Activated naive CD4-positive, alpha-beta T cell treated with anti-CD3 and anti-CD28 coated beads, Interleukin-2, amount 10 ng/mL, durations not matched to agents 7 days and 5 days (primary cell): ENCODE data around the gene DNMBP.
"Not testable (repeated sequence)": the region's sequence is repeated elsewhere in the genome, so short reads cannot be mapped to it uniquely, and the experiment has no call there.

Experiments used
- CTCF ChIA-PET: fragments of 350-600 bp; sonication (Branson Sonifier 250); formaldehyde crosslinking; loops from one replicate; lab custom pipeline; 2021; ENCODE audit warnings: antibody characterized with exemption; lab: Charles Lee
- DNase-seq: peaks from one replicate; pipeline ENCODE4 v3.0.0-alpha.2; 2020
- H3K27ac Mint-ChIP-seq: one replicate; pipeline ENCODE4 v1.8.0; 2021; ENCODE audit warnings: mild to moderate bottlenecking, moderate library complexity, mixed read lengths
- H3K27me3 Mint-ChIP-seq: one replicate; pipeline ENCODE4 v1.8.0; 2021; ENCODE audit warnings: mild to moderate bottlenecking, mixed read lengths
- H3K36me3 Mint-ChIP-seq: one replicate; pipeline ENCODE4 v1.8.0; 2021; ENCODE audit warnings: mixed read lengths
- H3K4me1 Mint-ChIP-seq: one replicate; pipeline ENCODE4 v1.8.0; 2021; ENCODE audit warnings: mixed read lengths
- H3K4me3 Mint-ChIP-seq: one replicate; pipeline ENCODE4 v1.8.0; 2021; ENCODE audit warnings: mild to moderate bottlenecking, moderate library complexity, mixed read lengths
- H3K9me3 Mint-ChIP-seq: one replicate; pipeline ENCODE4 v1.8.0; 2021; ENCODE audit warnings: mixed read lengths

The DNMBP gene

GRCh38 chr10:99975106-99975829 is 34.5 kb downstream of the DNMBP start:
- no peak for DNase-seq
- H3K4me1 Mint-ChIP-seq: no peaks in the 10 kb centered on the region
- H3K4me3 Mint-ChIP-seq: no peak overlapping the region
- no peak overlapping the region for H3K27ac Mint-ChIP-seq
- H3K27me3 Mint-ChIP-seq: no peaks in the 10 kb centered on the region
- no peaks in the 10 kb centered on the region for H3K9me3 Mint-ChIP-seq
- CTCF ChIA-PET: interaction anchor here (0.9 to 1.5 kb wide), 6 partner anchors 10 to 272 kb away, joined by 3 to 6 read pairs (median 4); partner anchors contain the start of gene DNMBP
- H3K36me3 Mint-ChIP-seq: no peaks in the 10 kb centered on the region

- Mint-ChIP-seq H3K4me1 (no peaks in the 10 kb centered on the region), H3K27ac (no peak overlapping the region), H3K9me3 (no peaks in the 10 kb centered on the region), H3K36me3 (no peaks in the 10 kb centered on the region), H3K27me3 (no peaks in the 10 kb centered on the region), H3K4me3 (no peak overlapping the region)
- CTCF ChIA-PET: no interaction called here
- no peak for DNase-seq
Measured at GRCh38 chr10:99973190-99973589, 36.6 kb downstream of the DNMBP start.

- Mint-ChIP-seq H3K27ac (no peak overlapping the region), H3K27me3 (no peaks in the 10 kb centered on the region), H3K4me3 (no peak overlapping the region), H3K4me1 (peaks cover 7% of the 10 kb centered on the region), H3K9me3 (no peaks in the 10 kb centered on the region), H3K36me3 (no peaks in the 10 kb centered on the region)
- DNase-seq: no peak
- CTCF ChIA-PET: no interaction called here
Measured at GRCh38 chr10:99967961-99968360, 41.8 kb downstream of the DNMBP start.

DNA sequence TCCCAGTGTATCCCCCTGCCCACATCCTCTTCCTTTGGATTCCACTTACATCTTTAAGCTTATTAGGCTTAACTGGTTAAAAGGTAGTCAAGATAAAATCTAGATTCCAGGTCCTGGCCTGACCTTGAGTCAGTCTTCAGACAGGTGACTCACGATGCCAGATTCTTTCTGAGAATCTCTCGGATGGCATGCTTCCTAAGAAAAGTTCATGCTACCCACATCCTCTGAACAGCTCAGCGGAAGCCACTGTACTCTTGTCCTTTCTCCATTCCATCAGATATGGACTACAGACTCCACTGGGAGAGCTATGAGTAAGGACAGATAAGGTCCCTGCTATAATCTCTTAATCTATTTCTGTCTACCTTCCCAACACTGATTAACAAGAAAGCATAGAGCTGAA is 43.4 kb downstream of the DNMBP start:
- peaks cover 7% of the 10 kb centered on the region for H3K4me1 Mint-ChIP-seq

DNA sequence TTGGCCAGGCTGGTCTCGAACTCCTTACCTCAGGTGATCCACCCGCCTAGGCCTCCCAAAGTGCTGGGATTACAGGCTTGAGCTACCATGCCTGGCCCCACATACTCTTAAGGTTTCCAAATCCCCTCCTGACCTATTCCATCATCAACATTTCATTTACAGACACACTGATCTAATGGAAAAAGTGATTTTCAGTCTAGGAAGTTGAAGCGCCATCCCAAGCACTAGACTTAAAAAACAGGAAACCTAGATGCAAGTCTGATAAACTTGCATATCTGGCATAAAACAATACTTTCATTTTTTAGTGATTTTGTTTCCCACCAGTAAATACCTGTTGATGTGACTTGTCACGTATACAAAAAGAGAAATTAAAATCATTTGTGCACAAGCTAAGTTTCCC is 44.0 kb downstream of the DNMBP start:
- no peaks in the 10 kb centered on the region for H3K9me3 Mint-ChIP-seq
- peaks cover 7% of the 10 kb centered on the region for H3K4me1 Mint-ChIP-seq
- no peaks in the 10 kb centered on the region for H3K36me3 Mint-ChIP-seq
- CTCF ChIA-PET: interaction anchor here (1.0 to 3.6 kb wide), 5 partner anchors 9 to 119 kb away, joined by 3 to 26 read pairs (median 4); partner anchors contain the start of gene DNMBP
- H3K4me3 Mint-ChIP-seq: no peak overlapping the region
- no peak for DNase-seq
- H3K27me3 Mint-ChIP-seq: no peaks in the 10 kb centered on the region
- no peak overlapping the region for H3K27ac Mint-ChIP-seq

More for the DNA sequence above, 43.4 kb downstream of the DNMBP start:
- Mint-ChIP-seq H3K36me3 (no peaks in the 10 kb centered on the region), H3K9me3 (no peaks in the 10 kb centered on the region), H3K27me3 (no peaks in the 10 kb centered on the region), H3K27ac (no peak overlapping the region), H3K4me3 (no peak overlapping the region)
- DNase-seq: no peak
- CTCF ChIA-PET: interaction anchor here (1.2 to 3.6 kb wide), 3 partner anchors 9 to 120 kb away, joined by 3 to 26 read pairs (median 4); partner anchors contain the start of gene DNMBP

DNA sequence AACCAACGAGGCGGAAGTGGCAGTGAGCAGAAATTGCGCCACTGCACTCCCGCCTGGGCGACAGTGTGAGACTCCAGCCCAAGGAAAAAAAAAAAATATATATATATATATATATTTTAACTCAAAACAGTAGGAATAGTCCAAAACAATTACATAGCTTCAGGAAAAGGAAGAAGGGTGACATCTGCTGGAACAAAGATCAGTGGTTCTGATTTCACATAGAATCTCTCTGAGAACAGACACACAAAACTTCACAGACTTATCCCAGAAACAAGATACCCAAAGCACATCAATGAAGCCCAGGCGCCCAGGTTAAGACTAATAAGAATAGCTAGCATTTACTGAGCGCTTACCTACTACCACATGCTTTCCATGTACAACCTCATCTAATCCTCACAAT is 45.0 kb downstream of the DNMBP start:
- Mint-ChIP-seq H3K27ac (no peak overlapping the region), H3K4me1 (peaks cover 7% of the 10 kb centered on the region), H3K36me3 (no peaks in the 10 kb centered on the region), H3K9me3 (no peaks in the 10 kb centered on the region), H3K27me3 (no peaks in the 10 kb centered on the region), H3K4me3 (no peak overlapping the region)
- CTCF ChIA-PET: interaction anchor here (0.9 to 3.6 kb wide), 4 partner anchors 10 to 118 kb away, joined by 3 to 26 read pairs (median 4); no protein-coding TSS in a partner anchor
- DNase-seq: no peak

GRCh38 chr10:99963467-99964165 is 46.1 kb downstream of the DNMBP start:
- not testable (repeated sequence) for H3K4me3 Mint-ChIP-seq, H3K27ac Mint-ChIP-seq
- CTCF ChIA-PET: interaction anchor here (3.6 kb wide), 1 partner anchor 117 kb away, joined by 26 read pairs; no protein-coding TSS in a partner anchor

DNA sequence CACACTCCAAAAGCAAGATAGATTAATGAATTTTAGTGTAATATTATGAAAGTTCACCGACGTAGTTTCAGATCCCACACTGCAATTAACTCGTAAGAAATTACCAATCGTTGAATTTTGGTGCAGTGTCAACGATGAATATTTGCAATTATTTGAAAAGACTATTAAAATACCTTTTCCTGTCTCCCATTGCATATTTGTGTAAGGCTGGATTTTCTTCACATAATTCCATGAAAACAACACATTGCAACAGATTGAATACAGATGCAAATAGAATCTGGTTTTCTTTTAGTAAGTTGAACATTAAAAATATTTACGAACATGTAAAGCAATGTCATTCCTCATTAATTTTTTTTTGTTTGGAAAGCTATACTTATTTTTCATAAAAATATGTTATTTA is 50.9 kb downstream of the DNMBP start:
- CTCF ChIA-PET: interaction anchor here (1.0 kb wide), 1 partner anchor 50 kb away, joined by 3 read pairs; the partner anchor contains the start of gene DNMBP
- Mint-ChIP-seq H3K4me3 (no peak overlapping the region), H3K4me1 (no peaks in the 10 kb centered on the region), H3K27ac (no peak overlapping the region), H3K36me3 (peaks cover 2% of the 10 kb centered on the region), H3K27me3 (no peaks in the 10 kb centered on the region), H3K9me3 (no peaks in the 10 kb centered on the region)
- no peak for DNase-seq

More at GRCh38 chr10:99963467-99964165, 46.1 kb downstream of the DNMBP start:
- not testable (repeated sequence) for H3K4me1 Mint-ChIP-seq, H3K27me3 Mint-ChIP-seq, H3K36me3 Mint-ChIP-seq, DNase-seq, H3K9me3 Mint-ChIP-seq

DNA sequence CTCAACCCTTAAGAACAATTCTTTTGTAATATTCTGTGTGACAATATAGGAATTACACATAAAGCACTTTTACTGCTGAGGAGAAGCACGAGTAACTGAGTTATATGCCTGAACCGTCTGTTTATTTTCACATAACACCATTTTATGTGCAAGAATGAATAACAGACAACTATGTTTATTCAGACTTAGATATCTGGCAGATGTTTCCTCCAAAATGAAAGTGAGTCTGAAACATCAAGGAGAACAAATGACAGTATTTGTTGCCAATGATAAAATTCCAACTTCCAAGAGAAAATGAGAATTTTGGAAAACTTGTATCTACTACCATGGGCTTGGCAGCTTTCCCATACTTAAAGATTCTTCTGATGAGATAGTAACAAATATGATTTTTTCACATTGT is 51.4 kb downstream of the DNMBP start:
- Mint-ChIP-seq H3K4me3 (no peak overlapping the region), H3K36me3 (peaks cover 2% of the 10 kb centered on the region), H3K27me3 (no peaks in the 10 kb centered on the region), H3K4me1 (no peaks in the 10 kb centered on the region), H3K27ac (no peak overlapping the region), H3K9me3 (no peaks in the 10 kb centered on the region)
- CTCF ChIA-PET: interaction anchor here (1.0 kb wide), 1 partner anchor 51 kb away, joined by 3 read pairs; the partner anchor contains the start of gene DNMBP
- no peak for DNase-seq

DNA sequence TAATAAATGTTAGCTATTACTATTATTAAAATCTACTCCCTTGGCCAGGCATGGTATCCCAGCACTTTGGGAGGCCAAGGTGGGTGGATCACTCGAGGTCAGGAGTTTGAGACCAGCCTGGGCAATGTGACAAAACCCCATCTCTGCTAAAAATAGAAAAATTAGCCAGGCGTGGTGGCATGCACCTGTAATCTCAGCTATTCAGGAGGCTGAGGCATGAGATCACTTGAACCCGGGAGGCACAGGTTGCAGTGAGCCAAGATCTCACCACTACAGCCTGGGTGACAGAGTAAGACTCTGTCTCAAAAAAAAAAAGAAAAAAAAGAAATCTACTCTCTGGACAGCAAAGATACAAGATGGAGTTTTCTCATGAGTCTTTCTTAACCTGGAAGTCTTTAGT is 56.2 kb downstream of the DNMBP start:
- H3K9me3 Mint-ChIP-seq: peaks cover 12% of the 10 kb centered on the region

GRCh38 chr10:99952799-99953198 is 56.9 kb downstream of the DNMBP start:
- H3K9me3 Mint-ChIP-seq: peaks cover 12% of the 10 kb centered on the region
- H3K36me3 Mint-ChIP-seq: peaks cover 10% of the 10 kb centered on the region
- no peak overlapping the region for H3K4me3 Mint-ChIP-seq
- CTCF ChIA-PET: no interaction called here
- no peaks in the 10 kb centered on the region for H3K4me1 Mint-ChIP-seq
- H3K27me3 Mint-ChIP-seq: no peaks in the 10 kb centered on the region
- no peak for DNase-seq
- no peak overlapping the region for H3K27ac Mint-ChIP-seq

More for the DNA sequence above, 56.2 kb downstream of the DNMBP start:
- H3K27me3 Mint-ChIP-seq, CTCF ChIA-PET, H3K27ac Mint-ChIP-seq, H3K4me1 Mint-ChIP-seq, H3K4me3 Mint-ChIP-seq, DNase-seq: not testable (repeated sequence)
- peaks cover 10% of the 10 kb centered on the region for H3K36me3 Mint-ChIP-seq

DNA sequence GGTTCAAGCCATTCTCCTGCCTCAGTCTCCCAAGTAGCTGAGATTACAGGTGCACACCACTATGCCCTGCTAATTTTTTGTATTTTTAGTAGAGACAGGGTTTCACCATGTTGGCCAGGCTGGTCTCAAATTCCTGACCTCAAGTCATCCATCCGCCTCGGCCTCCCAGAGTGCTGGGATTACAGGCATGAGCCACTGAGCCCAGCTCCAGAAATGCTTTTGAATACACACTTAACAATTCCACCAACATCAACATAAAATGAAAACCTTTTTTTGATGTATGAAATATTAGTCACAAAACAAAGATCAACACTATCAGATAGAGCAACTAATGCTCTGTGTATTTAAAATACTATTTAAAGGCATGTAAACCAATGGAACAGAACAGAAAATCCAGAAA is 63.7 kb downstream of the DNMBP start:
- H3K9me3 Mint-ChIP-seq, H3K36me3 Mint-ChIP-seq, DNase-seq, H3K4me3 Mint-ChIP-seq, H3K27me3 Mint-ChIP-seq, H3K27ac Mint-ChIP-seq, CTCF ChIA-PET, H3K4me1 Mint-ChIP-seq: not testable (repeated sequence)

DNA sequence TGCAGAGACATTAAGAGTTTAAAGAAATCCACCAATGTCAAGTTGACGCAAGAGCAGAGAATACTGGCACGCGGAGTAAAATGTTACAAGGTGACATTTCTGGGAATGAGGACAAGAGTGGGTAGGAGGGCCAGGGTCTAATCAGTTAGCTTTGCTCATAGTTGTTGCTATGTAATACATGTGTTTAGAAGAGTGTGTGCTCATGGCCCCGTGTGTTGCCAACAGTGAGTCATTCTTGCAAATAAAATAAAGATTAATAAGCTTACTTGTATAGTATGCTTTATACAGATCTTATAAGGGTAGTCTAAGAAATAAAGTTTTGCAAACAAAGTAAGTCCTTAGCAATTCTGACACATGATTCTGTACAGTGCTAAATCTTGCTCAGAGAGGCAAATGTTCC is 64.5 kb downstream of the DNMBP start:
- Mint-ChIP-seq H3K36me3 (no peaks in the 10 kb centered on the region), H3K27me3 (no peaks in the 10 kb centered on the region), H3K4me3 (no peak overlapping the region), H3K9me3 (peaks cover 3% of the 10 kb centered on the region), H3K4me1 (no peaks in the 10 kb centered on the region), H3K27ac (no peak overlapping the region)
- no peak for DNase-seq
- CTCF ChIA-PET: no interaction called here

DNA sequence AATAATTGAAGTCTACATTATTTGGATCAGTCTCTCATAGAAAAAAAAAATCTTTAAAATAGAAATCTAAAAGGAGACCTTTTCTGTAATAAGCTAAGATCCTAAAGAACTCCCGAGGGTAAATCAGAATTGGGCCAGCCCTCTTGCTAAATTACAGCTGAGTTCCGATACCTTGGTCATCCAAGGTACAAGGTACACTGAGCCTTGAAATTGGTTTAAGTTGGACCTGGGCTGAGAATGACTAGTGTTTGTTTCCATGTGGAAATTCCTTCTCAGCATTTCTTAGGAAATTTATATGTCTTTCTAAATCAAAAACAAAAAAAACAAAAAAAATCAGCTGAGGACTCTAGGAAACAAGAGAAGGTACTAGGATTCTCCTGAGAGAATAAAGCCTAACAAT is 64.9 kb downstream of the DNMBP start:
- DNase-seq: no peak

More for the DNA sequence above, 64.9 kb downstream of the DNMBP start:
- no peaks in the 10 kb centered on the region for H3K36me3 Mint-ChIP-seq
- CTCF ChIA-PET: no interaction called here
- no peaks in the 10 kb centered on the region for H3K9me3 Mint-ChIP-seq
- H3K27ac Mint-ChIP-seq: no peak overlapping the region
- H3K4me1 Mint-ChIP-seq: no peaks in the 10 kb centered on the region
- no peaks in the 10 kb centered on the region for H3K27me3 Mint-ChIP-seq
- H3K4me3 Mint-ChIP-seq: no peak overlapping the region
